H9 (cell line): ENCODE results near the gene SEPTIN2. TPM values are rescaled to one million over a fixed set of nuclear protein-coding genes. Genes with fewer than 3 reads are reported as not detected.

Experiments
- DNase-seq: peaks from one replicate; pipeline ENCODE4 v3.0.0-alpha.2; 2017
- H2AFZ ChIP-seq: one replicate; pipeline ENCODE4 v1.6.1; 2013; ENCODE audit warnings: mild to moderate bottlenecking, low read length, control low read depth, moderate library complexity
- H2AK5ac ChIP-seq: 2 replicates; pipeline ENCODE4 v1.6.1; 2013; ENCODE audit warnings: low read length, control low read depth, mixed read lengths; ENCODE audit not compliant: insufficient read length
- H2BK120ac ChIP-seq: one replicate; pipeline ENCODE4 v1.6.1; 2013; ENCODE audit warnings: low read depth, mild to moderate bottlenecking, low read length, control low read depth, inconsistent platforms; ENCODE audit not compliant: poor library complexity, severe bottlenecking
- H2BK12ac ChIP-seq: 2 replicates; pipeline ENCODE4 v1.6.1; 2013; ENCODE audit warnings: low read length, control low read depth, mixed read lengths, low read depth; ENCODE audit not compliant: insufficient read length
- H2BK15ac ChIP-seq: 2 replicates; pipeline ENCODE4 v1.6.1; 2013; ENCODE audit warnings: low read depth, low read length, control low read depth
- H2BK20ac ChIP-seq: one replicate; pipeline ENCODE4 v1.6.1; 2013; ENCODE audit warnings: low read depth, mild to moderate bottlenecking, low read length, control low read depth, inconsistent platforms; ENCODE audit not compliant: poor library complexity, severe bottlenecking
- H2BK5ac ChIP-seq: 2 replicates; pipeline ENCODE4 v1.6.1; 2013; ENCODE audit warnings: low read length, control low read depth, mixed read lengths; ENCODE audit not compliant: insufficient read length
- H3K14ac ChIP-seq: 2 replicates; pipeline ENCODE4 v1.6.1; 2013; ENCODE audit warnings: low read length, control low read depth; ENCODE audit not compliant: insufficient read depth
- H3K18ac ChIP-seq: 2 replicates; pipeline ENCODE4 v1.6.1; 2013; ENCODE audit warnings: low read depth, mild to moderate bottlenecking, mixed read lengths, low read length, control low read depth; ENCODE audit not compliant: insufficient read length
- H3K23ac ChIP-seq: 2 replicates; pipeline ENCODE4 v1.6.1; 2013; ENCODE audit warnings: low read length, control low read depth, mixed read lengths, low read depth; ENCODE audit not compliant: insufficient read length
- H3K23me2 ChIP-seq: 2 replicates; pipeline ENCODE4 v1.6.1; 2013; ENCODE audit warnings: low read depth, mild to moderate bottlenecking, mixed read lengths, low read length, control low read depth; ENCODE audit not compliant: insufficient read length, poor library complexity, severe bottlenecking
- H3K27ac ChIP-seq: 2 replicates; pipeline ENCODE4 v1.5.1; 2013; ENCODE audit warnings: low read length, control low read depth, mixed read lengths, low read depth; ENCODE audit not compliant: insufficient read length
- H3K27me3 ChIP-seq: 2 replicates; pipeline ENCODE4 v1.6.1; 2013; ENCODE audit warnings: low read length, control low read depth, inconsistent platforms; ENCODE audit not compliant: insufficient read depth
- H3K4ac ChIP-seq: 2 replicates; pipeline ENCODE4 v1.6.1; 2013; ENCODE audit warnings: low read depth, mild to moderate bottlenecking, control low read depth, inconsistent platforms, low read length, moderate library complexity
- H3K4me1 ChIP-seq: 2 replicates; pipeline ENCODE4 v1.6.1; 2013; ENCODE audit warnings: low read length, control low read depth, inconsistent platforms; ENCODE audit not compliant: insufficient read depth
- H3K4me2 ChIP-seq: 2 replicates; pipeline ENCODE4 v1.6.1; 2013; ENCODE audit warnings: low read length, control low read depth, mixed read lengths; ENCODE audit not compliant: insufficient read length, insufficient read depth
- H3K56ac ChIP-seq: 2 replicates; pipeline ENCODE4 v1.6.1; 2013; ENCODE audit warnings: low read depth, mild to moderate bottlenecking, mixed read lengths, low read length, control low read depth; ENCODE audit not compliant: insufficient read length
- H3K79me1 ChIP-seq: 2 replicates; pipeline ENCODE4 v1.6.1; 2013; ENCODE audit warnings: low read depth, mild to moderate bottlenecking, moderate library complexity, low read length, control low read depth, inconsistent platforms; ENCODE audit not compliant: insufficient read depth, poor library complexity, severe bottlenecking
- H3K79me2 ChIP-seq: 2 replicates; pipeline ENCODE4 v1.6.1; 2013; ENCODE audit warnings: low read length, control low read depth, inconsistent platforms; ENCODE audit not compliant: insufficient read depth
- H3K9ac ChIP-seq: 2 replicates; pipeline ENCODE4 v1.6.1; 2013; ENCODE audit warnings: low read length, control low read depth, mixed read lengths; ENCODE audit not compliant: insufficient read length; ENCODE audit errors: extremely low read depth
- H3K9me3 ChIP-seq: one replicate; pipeline ENCODE4 v1.6.1; 2013; ENCODE audit warnings: low read depth, low read length, inconsistent platforms; ENCODE audit not compliant: control insufficient read depth
- H3T11ph ChIP-seq: one replicate; pipeline ENCODE4 v1.6.1; 2013; ENCODE audit warnings: mild to moderate bottlenecking, low read length, control low read depth, inconsistent platforms
- H4K20me1 ChIP-seq: one replicate; pipeline ENCODE4 v1.6.1; 2013; ENCODE audit not compliant: control insufficient read depth, insufficient read length, insufficient read depth
- H4K5ac ChIP-seq: 2 replicates; pipeline ENCODE4 v1.6.1; 2013; ENCODE audit warnings: low read depth, mild to moderate bottlenecking, mixed read lengths, low read length, control low read depth; ENCODE audit not compliant: insufficient read length
- H4K8ac ChIP-seq: replicated peaks from 2 replicates; pipeline ENCODE4 v1.6.1; 2013; ENCODE audit warnings: low read length, control low read depth, mixed read lengths, low read depth; ENCODE audit not compliant: insufficient read length
- H4K91ac ChIP-seq: 2 replicates; pipeline ENCODE4 v1.6.1; 2013; ENCODE audit warnings: low read depth, mild to moderate bottlenecking, moderate library complexity, mixed read lengths, low read length, control low read depth; ENCODE audit not compliant: insufficient read length
- H3K27ac Mint-ChIP-seq, 3 experiments: 2 replicates in 2 of 3; 3 replicates in 1 of 3; pipeline ENCODE4 v1.8.0; 2020 to 2021; ENCODE audit warnings: mixed read lengths in 3 of 3, mild to moderate bottlenecking in 1 of 3, moderate library complexity in 1 of 3
- H3K27me3 Mint-ChIP-seq: 2 replicates; pipeline ENCODE4 v1.8.0; 2021; ENCODE audit warnings: low read depth, mild to moderate bottlenecking, moderate library complexity, mixed read lengths
- H3K36me3 Mint-ChIP-seq, 3 experiments: 2 replicates in 2 of 3; 3 replicates in 1 of 3; pipeline ENCODE4 v1.8.0; 2020 to 2021; ENCODE audit warnings: low read depth in 3 of 3, mixed read lengths in 3 of 3; ENCODE audit not compliant: insufficient read depth in 1 of 3
- H3K4me1 Mint-ChIP-seq, 2 experiments: 2 replicates each; pipeline ENCODE4 v1.8.0; 2020; ENCODE audit warnings: mixed read lengths in 2 of 2
- H3K4me3 Mint-ChIP-seq, 2 experiments: 2 replicates in 1 of 2; 3 replicates in 1 of 2; pipeline ENCODE4 v1.8.0; 2020 to 2021; ENCODE audit warnings: mild to moderate bottlenecking in 2 of 2, mixed read lengths in 2 of 2, moderate library complexity in 1 of 2
- H3K9me3 Mint-ChIP-seq, 2 experiments: 2 replicates in 1 of 2; 3 replicates in 1 of 2; pipeline ENCODE4 v1.8.0; 2020; ENCODE audit warnings: mild to moderate bottlenecking in 2 of 2, mixed read lengths in 2 of 2, moderate library complexity in 1 of 2
- CTCF ChIP-seq: fragments of 200-600 bp; sonication (generic); conservative IDR thresholded peaks from 3 replicates; pipeline ENCODE4 v1.8.0; 2021; ENCODE audit warnings: antibody characterized with exemption, mild to moderate bottlenecking
- WGBS: extraction: QIAGEN DNeasy Blood & Tissue Kit; methylation state at CpG from one replicate; pipeline ENCODE4 v1.1.7; 2013; ENCODE audit warnings: missing lambda C conversion rate, low lambda C conversion rate, mixed read lengths; ENCODE audit not compliant: insufficient read length; ENCODE audit errors: extremely low coverage; 5-methylcytosine and 5-hydroxymethylcytosine counted together
- total RNA-seq: library from RNA; stranded (reverse); gene quantifications from 2 replicates; pipeline ENCODE4 v1.2.1, GENCODE V29; 2021

SEPTIN2 gene
- total RNA-seq, 1 experiment from 2014 or later = 385 TPM

- H3K27ac Mint-ChIP-seq = 0 out of 7 replicates have a peak overlapping the region, but pooled peaks of 1 of the 3 experiments have one; percentile 14
- no peaks in the 10 kb centered on the region for H4K20me1 ChIP-seq
- peaks cover 7% of the 10 kb centered on the region; the same call in 1 of the 2 replicates for H3K79me2 ChIP-seq
- H4K8ac ChIP-seq = no peak overlapping the region
- WGBS = no CpG with 5 or more reads among the region's 5 CpGs
- peaks cover 4% of the 10 kb centered on the region for H3K23me2 ChIP-seq
- H3K14ac ChIP-seq = no peak overlapping the region
- no peak for DNase-seq
- H3K27me3 Mint-ChIP-seq = no peaks in the 10 kb centered on the region
- H2BK20ac ChIP-seq = no peak overlapping the region
- peak overlapping the region; percentile 28 for H3K9ac ChIP-seq
- H3K4me3 Mint-ChIP-seq = peak overlapping the region; percentile 76 to 82
- H2BK12ac ChIP-seq = no peak overlapping the region
- H3K56ac ChIP-seq = no peak overlapping the region
- no peak overlapping the region for H3K23ac ChIP-seq
- H3K9me3 ChIP-seq = no peaks in the 10 kb centered on the region
- peaks cover 47 to 53% of the 10 kb centered on the region in 2 experiments for H3K4me1 Mint-ChIP-seq
- H3K18ac ChIP-seq = no peak overlapping the region
- no peak overlapping the region for H2AFZ ChIP-seq
- no peak overlapping the region for H4K5ac ChIP-seq
- H2AK5ac ChIP-seq = no peak overlapping the region
- H3K4me1 ChIP-seq = peaks cover 2% of the 10 kb centered on the region; the same call in 1 of the 2 replicates
- no peak overlapping the region for H2BK15ac ChIP-seq
- no peak for TF ChIP-seq CTCF
- H3K79me1 ChIP-seq = peaks cover 5% of the 10 kb centered on the region
- H3K9me3 Mint-ChIP-seq = no peaks in the 10 kb centered on the region
- no peak overlapping the region for H3K27ac ChIP-seq
- peaks cover 4 to 26% (median 18%) of the 10 kb centered on the region in 3 experiments; a peak in 5 of 7 replicates for H3K36me3 Mint-ChIP-seq
- no peak overlapping the region for H2BK5ac ChIP-seq
- H3K27me3 ChIP-seq = no peaks in the 10 kb centered on the region
- no peak overlapping the region for H3K4ac ChIP-seq
- no peak overlapping the region for H3T11ph ChIP-seq
- no peak overlapping the region for H4K91ac ChIP-seq
- H2BK120ac ChIP-seq = no peak overlapping the region
- peak overlapping the region; percentile 67 for H3K4me2 ChIP-seq
Observed at GRCh38 chr2:241356871-241357260, 41.1 kb downstream of the SEPTIN2 start.
